GM12878 (cell line): Measurements from ENCODE around the gene ENOX2. TPM values are rescaled to one million over a fixed set of nuclear protein-coding genes. Genes with fewer than 3 reads are reported as not detected.

ENCODE experiments used
- ATAC-seq: fragments of 200-7000 bp; cut with Tn5 transposase; 3 replicates; pipeline ENCODE4 v1.9.1; 2020; ENCODE audit warnings: mild to moderate bottlenecking, moderate library complexity
- BruUV-seq: library from RNA; stranded (reverse); fragments of 400-500 nt; replicated peaks from 2 replicates; lab custom pipeline; 2021; lab: Mats Ljungman, UMichigan
- CTCF ChIA-PET: fragments of 300-600 bp; sonication (Branson Sonifier 250); formaldehyde crosslinking; extraction: SDS; loops from one replicate; lab custom pipeline; 2021; ENCODE audit warnings: inconsistent platforms; lab: Yijun Ruan, JAX
- POLR2A ChIA-PET: fragments of 350-600 bp; formaldehyde crosslinking; extraction: SDS; loops from one replicate; lab custom pipeline; 2021; ENCODE audit warnings: inconsistent platforms; lab: Charles Lee
- RAD21 ChIA-PET: fragments of 300-600 bp; sonication (Branson Sonifier 250); formaldehyde crosslinking; loops from one replicate; lab custom pipeline; 2023; ENCODE audit warnings: antibody characterized with exemption; ENCODE audit not compliant: unreplicated experiment; lab: Charles Lee
- SMC1A ChIA-PET: fragments of 300-600 bp; sonication (Branson Sonifier 250); formaldehyde crosslinking; loops from one replicate; lab custom pipeline; 2023; ENCODE audit not compliant: unreplicated experiment, uncharacterized antibody; lab: Charles Lee
- DNase-seq: peaks from one replicate; pipeline ENCODE4 v3.0.0-alpha.2; 2011; ENCODE audit warnings: low read depth, low spot score
- FAIRE-seq: peaks from 3 replicates; lab custom pipeline; 2011; peaks lifted over from hg19 to GRCh38; lab: Jason Lieb, UNC
- H2AFZ ChIP-seq: 2 replicates; pipeline ENCODE4 v1.6.0; 2011; ENCODE audit warnings: low read depth, low read length, control low read depth; ENCODE audit not compliant: control insufficient read depth
- H3K27ac ChIP-seq: 2 replicates; pipeline ENCODE4 v1.5.1; 2011; ENCODE audit warnings: control low read depth; ENCODE audit not compliant: control insufficient read depth, insufficient read depth
- H3K27me3 ChIP-seq, 2 experiments: replicated peaks in 1 of 2; 2 replicates each; pipeline versions ENCODE4 v1.6.0 to v1.6.1; 2011; ENCODE audit warnings: low read length in 1 of 2; ENCODE audit not compliant: control insufficient read depth in 2 of 2, insufficient read depth in 2 of 2
- H3K36me3 ChIP-seq, 2 experiments: 2 replicates each; pipeline ENCODE4 v1.5.1; 2011; ENCODE audit warnings: low read length in 1 of 2; ENCODE audit not compliant: control insufficient read depth in 2 of 2, insufficient read depth in 2 of 2
- H3K4me1 ChIP-seq: 2 replicates; pipeline ENCODE4 v1.6.1; 2011; ENCODE audit warnings: mild to moderate bottlenecking, low read length, moderate library complexity, mixed read lengths; ENCODE audit not compliant: control insufficient read depth, insufficient read depth
- H3K4me2 ChIP-seq: 2 replicates; pipeline ENCODE4 v1.6.0; 2011; ENCODE audit warnings: control low read depth; ENCODE audit not compliant: control insufficient read depth, insufficient read depth
- H3K4me3 ChIP-seq: fragments of 200-600 bp; sonication (generic); 2 replicates; pipeline ENCODE4 v1.5.1; 2016
- H3K79me2 ChIP-seq: 2 replicates; pipeline ENCODE4 v1.6.0; 2011; ENCODE audit warnings: low read length; ENCODE audit not compliant: control insufficient read depth, insufficient read depth
- H3K9ac ChIP-seq: 2 replicates; pipeline ENCODE4 v1.8.0; 2011; ENCODE audit warnings: low read length, control low read depth, mixed read lengths; ENCODE audit not compliant: control insufficient read depth, insufficient read depth
- H3K9me3 ChIP-seq: replicated peaks from 3 replicates; pipeline ENCODE4 v1.5.1; 2011; ENCODE audit warnings: mild to moderate bottlenecking, low read length; ENCODE audit not compliant: control insufficient read depth, insufficient read depth
- H4K20me1 ChIP-seq: 2 replicates; pipeline ENCODE4 v1.6.0; 2011; ENCODE audit not compliant: control insufficient read depth, insufficient read depth
- CEBPB ChIP-seq, 2 experiments: fragments of 150-350 bp in 1 of 2; IDR thresholded peaks; 2 replicates each; pipeline ENCODE4 v1.6.1; 2012 to 2014; ENCODE audit warnings: low read depth in 2 of 2, low read length in 2 of 2, borderline replicate concordance in 1 of 2, inconsistent platforms in 1 of 2
- EED ChIP-seq: sonication (generic); IDR thresholded peaks from 2 replicates; pipeline ENCODE4 v1.6.1; 2016; ENCODE audit warnings: antibody characterized with exemption, low read depth
- ETV6 ChIP-seq, 2 experiments: fragments of 450-650 bp in 1 of 2; IDR thresholded peaks in 1 of 2; conservative IDR thresholded peaks in 1 of 2; 2 replicates each; pipeline ENCODE4 v1.6.1; 2014; ENCODE audit warnings: antibody characterized with exemption in 1 of 2, borderline replicate concordance in 1 of 2, low read depth in 1 of 2, mild to moderate bottlenecking in 1 of 2, moderate library complexity in 1 of 2
- FOS ChIP-seq: IDR thresholded peaks from 3 replicates; pipeline ENCODE4 v1.6.1; 2011; ENCODE audit warnings: borderline replicate concordance; ENCODE audit not compliant: insufficient read length; ENCODE audit errors: extremely low read depth
- IKZF1 ChIP-seq: fragments of 450-650 bp; conservative IDR thresholded peaks from 2 replicates; pipeline ENCODE4 v1.6.1; 2017; ENCODE audit warnings: antibody characterized with exemption, mild to moderate bottlenecking
- MTA2 ChIP-seq: fragments of 450-650 bp; IDR thresholded peaks from 2 replicates; pipeline ENCODE4 v1.6.1; 2016; ENCODE audit warnings: low read depth, mild to moderate bottlenecking, moderate library complexity
- MXI1 ChIP-seq: fragments of 150-350 bp; IDR thresholded peaks from 2 replicates; pipeline ENCODE4 v1.6.1; 2011; ENCODE audit warnings: low read depth, mild to moderate bottlenecking, inconsistent platforms, low read length, improper control_type of control experiment
- NFYA ChIP-seq: IDR thresholded peaks from 2 replicates; pipeline ENCODE4 v1.6.1; 2011; ENCODE audit warnings: low read depth, mild to moderate bottlenecking, low read length, improper control_type of control experiment, borderline replicate concordance
- RB1 ChIP-seq: fragments of 450-650 bp; formaldehyde crosslinking; IDR thresholded peaks from 2 replicates; pipeline ENCODE4 v1.6.1; 2017; ENCODE audit warnings: mild to moderate bottlenecking, borderline replicate concordance
- TAF1 ChIP-seq: IDR thresholded peaks from 2 replicates; pipeline ENCODE4 v1.6.1; 2011; ENCODE audit warnings: mild to moderate bottlenecking, low read depth, low read length, borderline replicate concordance
- ZNF24 ChIP-seq: fragments of 450-650 bp; IDR thresholded peaks from 2 replicates; pipeline ENCODE4 v1.6.1; 2017; ENCODE audit warnings: antibody characterized with exemption, mild to moderate bottlenecking
- ZNF274 ChIP-seq: IDR thresholded peaks from one replicate; pipeline ENCODE4 v1.8.0; 2011; ENCODE audit not compliant: insufficient read length, insufficient read depth
- WGBS: methylation state at CpG from one replicate; pipeline ENCODE4 v1.1.6; 2016; ENCODE audit warnings: low lambda C conversion rate; ENCODE audit not compliant: insufficient replicate concordance, insufficient coverage; ENCODE audit errors: missing lambda C conversion rate; 5-methylcytosine and 5-hydroxymethylcytosine counted together
- in situ Hi-C: fragments of 300-500 bp; cut with MboI; formaldehyde crosslinking; loops from 9 replicates; pipeline ENCODE4 v1.14.3; 2018; ENCODE audit warnings: mixed read lengths
- intact Hi-C: fragments of 100-400 bp; cut with micrococcal nuclease; formaldehyde crosslinking; loops from one replicate; pipeline ENCODE4 v1.14.2; 2022; ENCODE audit not compliant: unreplicated experiment
- polyA plus RNA-seq, 11 experiments: library from polyadenylated mRNA; depleted of rRNA in 4 of 11; unstranded in 6 of 11; stranded (reverse) in 5 of 11; fragments of >200 nt; fragmentation: Nextera tagmentation in 4 of 11; fragmentation: Illumina TruSeq in 1 of 11; extraction: Ambion mirVana in 4 of 11; extraction: Trizol in 1 of 11; gene quantifications; 1 replicate in 1 of 11; 2 replicates in 10 of 11; pipeline versions ENCODE4 v1.2.1 to v1.2.3, GENCODE V29; 2011 to 2016; ENCODE audit warnings: inconsistent platforms in 2 of 11, missing spikeins in 2 of 11, low read depth in 1 of 11
- total RNA-seq, 4 experiments: library from RNA; depleted of rRNA in 3 of 4; stranded (reverse); fragments of >200 nt in 3 of 4; fragmentation: Illumina TruSeq in 1 of 4; extraction: Trizol in 1 of 4; gene quantifications; 2 replicates each; pipeline versions ENCODE4 v1.2.1 to v1.2.3, GENCODE V29; 2013 to 2021
- TF ChIP-seq, protein P1 (sequence below): IDR thresholded peaks from 2 replicates; pipeline ENCODE4 v1.6.1; 2011; ENCODE audit warnings: borderline replicate concordance, low read depth, mild to moderate bottlenecking, moderate library complexity, low read length; ENCODE audit not compliant: insufficient read depth, poor library complexity, severe bottlenecking
- TF ChIP-seq, protein P2 (sequence below): fragments of 450-650 bp; IDR thresholded peaks from 2 replicates; pipeline ENCODE4 v1.6.1; 2016; ENCODE audit warnings: mild to moderate bottlenecking
- TF ChIP-seq, protein P3 (sequence below): fragments of 450-650 bp; IDR thresholded peaks from 2 replicates; pipeline ENCODE4 v1.6.1; 2017; ENCODE audit warnings: antibody characterized with exemption, mild to moderate bottlenecking, moderate library complexity

The ENOX2 gene
- total and polyA plus RNA-seq, 10 of the 15 experiments (the other 5 are each of a cell fraction or from before 2014, with no cell fraction given): 3.2 to 13.0 (median 7.7) TPM

- whole genome bisulfite sequencing: 87% methylated on average over 3 of the region's 3 CpGs
Measured at GRCh38 chrX:130631011-130631410, 272.0 kb downstream of the ENOX2 start.

More at GRCh38 chrX:130631011-130631410, 272.0 kb downstream of the ENOX2 start:
- FAIRE-seq: no peak
- no peak for ATAC-seq
- Histone ChIP-seq H3K36me3 (no peaks in the 10 kb centered on the region), H3K4me2 (no peak overlapping the region), H3K79me2 (no peaks in the 10 kb centered on the region), H3K27me3 (no peaks in the 10 kb centered on the region), H2AFZ (no peak overlapping the region), H3K9ac (no peak overlapping the region), H3K9me3 (no peaks in the 10 kb centered on the region), H3K27ac (no peak overlapping the region), H3K4me1 (no peaks in the 10 kb centered on the region), H3K4me3 (no peak overlapping the region), H4K20me1 (no peaks in the 10 kb centered on the region)
- ChIA-PET POLR2A (no interaction called here), CTCF (no interaction called here), RAD21 (no interaction called here), SMC1A (interaction anchor here (0.6 kb wide), 1 partner anchor 137 kb away, joined by 4 read pairs; no protein-coding TSS in a partner anchor)
- TF ChIP-seq, protein P1, sequence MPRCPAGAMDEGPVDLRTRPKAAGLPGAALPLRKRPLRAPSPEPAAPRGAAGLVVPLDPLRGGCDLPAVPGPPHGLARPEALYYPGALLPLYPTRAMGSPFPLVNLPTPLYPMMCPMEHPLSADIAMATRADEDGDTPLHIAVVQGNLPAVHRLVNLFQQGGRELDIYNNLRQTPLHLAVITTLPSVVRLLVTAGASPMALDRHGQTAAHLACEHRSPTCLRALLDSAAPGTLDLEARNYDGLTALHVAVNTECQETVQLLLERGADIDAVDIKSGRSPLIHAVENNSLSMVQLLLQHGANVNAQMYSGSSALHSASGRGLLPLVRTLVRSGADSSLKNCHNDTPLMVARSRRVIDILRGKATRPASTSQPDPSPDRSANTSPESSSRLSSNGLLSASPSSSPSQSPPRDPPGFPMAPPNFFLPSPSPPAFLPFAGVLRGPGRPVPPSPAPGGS: no peak
- TF ChIP-seq, protein P2, sequence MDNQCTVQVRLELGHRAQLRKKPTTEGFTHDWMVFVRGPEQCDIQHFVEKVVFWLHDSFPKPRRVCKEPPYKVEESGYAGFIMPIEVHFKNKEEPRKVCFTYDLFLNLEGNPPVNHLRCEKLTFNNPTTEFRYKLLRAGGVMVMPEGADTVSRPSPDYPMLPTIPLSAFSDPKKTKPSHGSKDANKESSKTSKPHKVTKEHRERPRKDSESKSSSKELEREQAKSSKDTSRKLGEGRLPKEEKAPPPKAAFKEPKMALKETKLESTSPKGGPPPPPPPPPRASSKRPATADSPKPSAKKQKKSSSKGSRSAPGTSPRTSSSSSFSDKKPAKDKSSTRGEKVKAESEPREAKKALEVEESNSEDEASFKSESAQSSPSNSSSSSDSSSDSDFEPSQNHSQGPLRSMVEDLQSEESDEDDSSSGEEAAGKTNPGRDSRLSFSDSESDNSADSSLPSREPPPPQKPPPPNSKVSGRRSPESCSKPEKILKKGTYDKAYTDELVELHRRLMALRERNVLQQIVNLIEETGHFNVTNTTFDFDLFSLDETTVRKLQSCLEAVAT: no peak
- no peak for TF ChIP-seq RB1
- no peak for TF ChIP-seq FOS
- TF ChIP-seq, protein P3, sequence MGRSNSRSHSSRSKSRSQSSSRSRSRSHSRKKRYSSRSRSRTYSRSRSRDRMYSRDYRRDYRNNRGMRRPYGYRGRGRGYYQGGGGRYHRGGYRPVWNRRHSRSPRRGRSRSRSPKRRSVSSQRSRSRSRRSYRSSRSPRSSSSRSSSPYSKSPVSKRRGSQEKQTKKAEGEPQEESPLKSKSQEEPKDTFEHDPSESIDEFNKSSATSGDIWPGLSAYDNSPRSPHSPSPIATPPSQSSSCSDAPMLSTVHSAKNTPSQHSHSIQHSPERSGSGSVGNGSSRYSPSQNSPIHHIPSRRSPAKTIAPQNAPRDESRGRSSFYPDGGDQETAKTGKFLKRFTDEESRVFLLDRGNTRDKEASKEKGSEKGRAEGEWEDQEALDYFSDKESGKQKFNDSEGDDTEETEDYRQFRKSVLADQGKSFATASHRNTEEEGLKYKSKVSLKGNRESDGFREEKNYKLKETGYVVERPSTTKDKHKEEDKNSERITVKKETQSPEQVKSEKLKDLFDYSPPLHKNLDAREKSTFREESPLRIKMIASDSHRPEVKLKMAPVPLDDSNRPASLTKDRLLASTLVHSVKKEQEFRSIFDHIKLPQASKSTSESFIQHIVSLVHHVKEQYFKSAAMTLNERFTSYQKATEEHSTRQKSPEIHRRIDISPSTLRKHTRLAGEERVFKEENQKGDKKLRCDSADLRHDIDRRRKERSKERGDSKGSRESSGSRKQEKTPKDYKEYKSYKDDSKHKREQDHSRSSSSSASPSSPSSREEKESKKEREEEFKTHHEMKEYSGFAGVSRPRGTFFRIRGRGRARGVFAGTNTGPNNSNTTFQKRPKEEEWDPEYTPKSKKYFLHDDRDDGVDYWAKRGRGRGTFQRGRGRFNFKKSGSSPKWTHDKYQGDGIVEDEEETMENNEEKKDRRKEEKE: no peak
- no peak for TF ChIP-seq CEBPB (IDR thresholded peaks at IDR 0.05; ENCODE audit: borderline replicate concordance in 1 of 2, low read depth in 2 of 2, low read length in 2 of 2)
- no peak for TF ChIP-seq IKZF1
- TF ChIP-seq TAF1: no peak
- no peak for TF ChIP-seq ZNF24
- no peak for TF ChIP-seq MXI1
- no peak for TF ChIP-seq NFYA
- TF ChIP-seq ZNF274: no peak
- no peak for TF ChIP-seq ETV6 (conservative IDR thresholded peaks at IDR 0.05 in 1 of 2, IDR thresholded peaks at IDR 0.05 in 1 of 2; ENCODE audit: borderline replicate concordance in 1 of 2, low read depth in 1 of 2)
- no peak for TF ChIP-seq MTA2
- no peak for TF ChIP-seq EED
- no TSS peak for BruUV-seq
- intact Hi-C loops (no loop called here), in situ Hi-C loops (no loop called here)
- no peak for DNase-seq
